AG04449 (cell line): ENCODE results near the gene GRIN2C.

Experiments used
- CTCF ChIA-PET: fragments of 350-600 bp; formaldehyde crosslinking; extraction: SDS; loops from one replicate; lab custom pipeline; 2021; ENCODE audit warnings: antibody characterized with exemption; lab: Yijun Ruan, JAX
- POLR2A ChIA-PET: fragments of 400-600, 350-600 bp; formaldehyde crosslinking; extraction: SDS; loops from one replicate; lab custom pipeline; 2020; ENCODE audit warnings: antibody characterized with exemption, inconsistent platforms; lab: Yijun Ruan, JAX
- DNase-seq: peaks from one replicate; pipeline ENCODE4 v3.0.0-alpha.2; 2010; ENCODE audit warnings: low read depth, low spot score
- H3K4me3 ChIP-seq: 2 replicates; pipeline ENCODE4 v1.5.1; 2011; ENCODE audit warnings: low read depth, mild to moderate bottlenecking, control low read depth, low read length
- CTCF ChIP-seq: IDR thresholded peaks from one replicate; pipeline ENCODE4 v1.5.1; 2011; ENCODE audit warnings: mild to moderate bottlenecking, moderate library complexity, low read length, control low read depth, inconsistent platforms; ENCODE audit not compliant: insufficient read depth; ENCODE audit errors: missing control alignments

GRIN2C gene

GRCh38 chr17:74822939-74823367 is 36.7 kb downstream of the GRIN2C start:
- no peak overlapping the region for H3K4me3 ChIP-seq
- DNase-seq: no peak
- TF ChIP-seq CTCF: no peak
- ChIA-PET CTCF (interaction anchor here (1.3 to 1.8 kb wide), 2 partner anchors 32 to 42 kb away, joined by 3 to 8 read pairs; no protein-coding TSS in a partner anchor), POLR2A (no interaction called here)

- no peak for DNase-seq
- no peak overlapping the region for H3K4me3 ChIP-seq
- TF ChIP-seq CTCF: no peak
- CTCF ChIA-PET: interaction anchor here (1.3 to 1.8 kb wide), 2 partner anchors 31 to 42 kb away, joined by 3 to 8 read pairs; no protein-coding TSS in a partner anchor
- POLR2A ChIA-PET: no interaction called here
These were observed 37.2 kb downstream of the GRIN2C start for GRCh38 chr17:74822335-74822938.

DNA sequence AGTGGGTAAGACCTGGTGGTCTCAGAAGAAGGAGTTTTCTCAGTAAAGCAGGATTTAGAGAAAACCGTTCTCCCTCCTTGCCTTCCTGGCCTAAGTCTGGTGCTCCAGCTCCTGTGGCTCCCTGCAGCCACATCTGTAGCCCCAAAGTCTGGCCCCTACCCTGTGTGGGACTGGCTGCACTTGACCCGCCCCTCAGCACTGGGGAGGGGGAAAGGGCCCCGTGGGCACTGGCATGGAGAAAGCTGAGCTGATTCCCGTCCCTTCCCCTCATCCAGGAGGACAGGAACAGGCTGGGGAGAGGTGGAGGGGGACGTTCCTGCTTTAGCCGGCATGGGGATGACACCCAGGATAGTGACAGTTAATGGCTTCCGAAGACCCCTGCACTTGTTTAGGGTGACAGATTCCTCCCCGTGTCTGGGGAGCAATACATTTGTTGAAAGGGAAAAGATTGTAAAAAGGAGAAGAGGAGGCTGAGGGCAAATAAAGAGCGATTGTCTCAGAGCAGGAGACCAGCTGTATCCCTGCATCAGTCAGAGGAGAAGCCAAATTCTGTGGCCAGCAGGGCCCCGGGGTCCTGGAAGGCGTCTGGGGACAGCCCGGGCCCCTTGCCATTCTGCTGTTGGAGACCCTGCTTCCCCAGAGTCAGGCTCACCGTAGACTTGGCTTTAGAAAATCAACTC is 37.9 kb downstream of the GRIN2C start:
- DNase-seq: no peak
- POLR2A ChIA-PET: no interaction called here
- no peak overlapping the region for H3K4me3 ChIP-seq
- no peak for TF ChIP-seq CTCF
- CTCF ChIA-PET: interaction anchor here (0.7 to 4.0 kb wide), 5 partner anchors 22 to 77 kb away, joined by 3 to 27 read pairs (median 5); no protein-coding TSS in a partner anchor

DNA sequence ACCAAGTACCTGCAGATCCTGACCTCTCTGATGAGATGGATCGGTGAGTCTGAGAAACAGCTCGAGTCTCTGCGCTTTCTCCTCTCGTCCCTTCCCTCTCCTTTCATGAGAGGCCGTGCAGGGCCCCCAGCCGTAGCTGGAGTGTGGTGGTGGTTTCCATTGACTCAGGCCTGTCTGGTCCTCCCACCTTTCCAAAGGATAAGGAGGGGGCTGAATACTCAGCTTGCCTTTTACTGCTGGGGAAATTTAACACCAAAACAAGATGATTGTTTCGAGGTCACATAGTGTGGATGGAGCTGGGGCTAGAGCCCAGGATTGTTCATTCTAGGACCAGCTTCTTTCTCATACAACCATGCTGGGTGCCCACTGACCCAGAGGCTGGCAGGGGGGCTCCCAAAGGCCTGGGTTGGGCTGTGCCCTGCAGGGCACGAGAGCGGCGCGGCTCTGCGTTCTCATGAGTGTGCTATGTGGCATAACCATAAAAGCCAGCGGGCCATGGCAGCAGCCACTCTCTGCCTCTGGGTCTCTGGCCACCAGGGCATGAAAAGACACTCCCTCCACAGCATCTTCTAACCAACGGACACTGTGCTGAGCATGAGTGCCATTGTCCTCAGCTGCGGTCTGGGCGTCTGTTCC is 39.8 kb downstream of the GRIN2C start:
- TF ChIP-seq CTCF: no peak
- H3K4me3 ChIP-seq: no peak overlapping the region
- DNase-seq: no peak
- POLR2A ChIA-PET: no interaction called here
- CTCF ChIA-PET: interaction anchor here (0.9 to 4.0 kb wide), 4 partner anchors 24 to 45 kb away, joined by 5 to 27 read pairs (median 8); no protein-coding TSS in a partner anchor

GRCh38 chr17:74818291-74818938 is 41.3 kb downstream of the GRIN2C start:
- no peak overlapping the region for H3K4me3 ChIP-seq
- ChIA-PET POLR2A (no interaction called here), CTCF (interaction anchor here (2.0 to 4.0 kb wide), 2 partner anchors 26 to 47 kb away, joined by 7 to 27 read pairs; no protein-coding TSS in a partner anchor)
- DNase-seq: no peak
- TF ChIP-seq CTCF: no peak
